GM10266 (cell line): Measurements from ENCODE around the gene FBXO9.

Experiments
- DNase-seq: peaks from one replicate; pipeline ENCODE4 v3.0.0; 2012; ENCODE audit errors: extremely low spot score
- CTCF ChIP-seq: IDR thresholded peaks from 2 replicates; pipeline ENCODE4 v1.5.1; 2012; ENCODE audit warnings: mild to moderate bottlenecking, low read depth; ENCODE audit not compliant: control insufficient read depth, insufficient read depth; ENCODE audit errors: missing control alignments

The FBXO9 gene

DNA sequence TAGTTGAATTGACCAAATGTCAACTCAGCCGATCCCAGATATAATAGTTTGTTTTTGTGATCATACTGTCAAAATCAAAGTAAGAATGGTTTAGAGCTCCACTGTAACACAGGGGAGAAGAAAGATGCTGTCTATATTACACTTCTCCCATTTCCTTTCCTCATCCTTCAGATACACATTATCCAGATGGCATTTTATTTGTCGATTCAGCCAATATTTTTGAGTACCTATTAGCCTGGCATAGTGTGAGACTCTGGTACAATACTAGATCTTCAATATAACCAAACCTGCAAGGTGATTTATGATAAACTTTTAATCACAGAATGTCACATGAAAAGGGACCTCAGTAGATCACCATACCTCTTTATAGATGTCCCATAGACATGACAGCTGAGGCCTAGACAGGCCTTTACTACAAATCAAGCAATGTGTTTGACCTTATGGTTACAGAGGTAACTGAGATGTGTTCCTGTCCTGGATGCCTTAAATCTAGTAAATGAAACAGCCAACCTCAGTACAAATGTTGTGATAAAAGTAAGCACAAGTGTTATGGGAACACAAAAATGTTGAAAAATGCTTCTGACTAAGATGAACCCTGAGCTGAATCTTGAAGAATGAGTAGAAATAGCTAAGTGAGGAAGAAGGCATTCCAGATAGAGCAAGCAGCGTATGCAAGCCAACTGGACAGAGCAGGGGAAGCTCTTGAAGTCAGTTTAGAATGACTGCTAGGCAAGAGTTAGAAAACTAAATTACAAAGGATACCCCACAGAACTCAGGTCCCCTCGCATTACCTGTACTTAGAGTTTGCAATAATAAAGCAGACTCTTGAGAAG is 1.9 kb downstream of the FBXO9 start:
- TF ChIP-seq CTCF, result no peak
- DNase-seq, result no peak

DNA sequence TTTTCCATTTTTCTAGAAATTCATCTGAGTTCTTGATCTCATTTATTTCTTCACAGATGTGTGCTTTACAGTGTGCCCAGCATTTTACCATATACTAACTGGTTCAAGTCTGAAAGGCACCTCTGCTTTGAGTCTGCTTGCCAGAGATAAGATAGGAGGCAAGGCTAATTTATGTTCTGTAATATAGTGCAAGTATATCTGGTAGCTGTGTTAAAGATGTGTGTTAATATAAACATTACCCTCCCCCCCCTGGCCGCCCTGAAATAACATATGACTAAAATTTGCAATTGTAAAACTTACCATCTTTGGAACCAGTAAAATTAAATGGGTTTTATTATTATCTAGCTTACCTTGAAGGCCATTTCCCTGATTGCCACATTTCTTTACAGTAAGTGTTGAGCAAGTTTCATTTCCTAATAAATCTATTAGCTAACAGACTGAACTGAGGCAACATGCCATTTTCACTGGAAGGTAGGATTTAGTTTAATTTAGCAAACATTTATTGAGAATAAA is 2.7 kb downstream of the FBXO9 start:
- TF ChIP-seq CTCF, result no peak
- DNase-seq, result no peak

DNA sequence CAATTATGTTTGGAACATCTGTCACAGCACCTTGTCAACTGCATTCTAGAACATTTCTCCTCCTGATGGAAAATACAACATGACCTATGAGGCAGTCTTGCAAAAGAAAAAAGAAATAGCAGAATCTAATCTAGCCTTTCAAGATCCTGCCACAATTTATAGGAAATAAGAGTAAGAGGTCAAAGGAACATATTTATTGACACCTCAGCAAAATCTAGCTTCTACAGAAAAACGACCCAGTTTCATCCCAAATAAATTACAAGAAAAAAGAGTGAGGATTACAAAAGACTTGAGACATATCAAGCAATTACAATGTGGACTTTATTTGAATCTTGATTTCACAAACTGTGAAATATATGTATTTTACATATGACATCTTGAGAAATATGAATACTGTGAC is 4.2 kb downstream of the FBXO9 start:
- no peak for TF ChIP-seq CTCF
- DNase-seq, result no peak

DNA sequence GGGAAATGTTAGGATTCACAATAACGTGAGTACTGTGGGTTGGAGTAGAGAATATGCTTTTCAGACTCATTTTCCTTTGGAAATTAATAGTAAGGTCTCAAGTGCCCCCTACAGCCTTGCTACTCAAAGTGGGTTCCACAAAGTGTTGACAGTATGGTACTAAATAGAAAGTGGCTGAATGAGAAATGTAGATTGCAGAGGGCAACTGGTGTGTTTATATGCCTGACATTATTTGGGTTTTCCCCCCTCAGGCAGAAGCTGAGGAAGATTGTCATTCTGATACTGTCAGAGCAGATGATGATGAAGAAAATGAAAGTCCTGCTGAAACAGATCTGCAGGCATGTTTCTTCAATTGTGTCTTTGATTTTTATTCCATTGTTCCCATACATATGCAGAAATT is 5.6 kb downstream of the FBXO9 start:
- peak; percentile 14 for TF ChIP-seq CTCF
- DNase-seq, result peak; percentile 68

- no peak for DNase-seq
- TF ChIP-seq CTCF, result no peak
These were observed 9.1 kb downstream of the FBXO9 start for GRCh38 chr6:53074347-53074746.

DNA sequence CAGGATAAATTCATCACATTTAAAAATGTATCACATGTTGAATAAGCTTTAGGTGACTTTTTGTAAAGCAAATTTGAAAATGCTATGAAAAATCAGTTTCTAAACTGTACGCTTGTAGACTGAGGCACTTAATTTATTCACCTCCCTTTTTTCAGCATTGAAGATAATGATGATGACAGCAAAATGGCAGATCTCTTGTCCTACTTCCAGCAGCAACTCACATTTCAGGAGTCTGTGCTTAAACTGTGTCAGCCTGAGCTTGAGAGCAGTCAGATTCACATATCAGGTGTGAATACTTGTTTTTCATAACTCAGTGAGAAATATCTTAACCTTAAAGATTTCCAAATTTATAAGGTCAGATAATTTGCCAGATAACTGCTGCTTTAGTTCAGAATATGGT is 15.6 kb downstream of the FBXO9 start:
- no peak for DNase-seq
- TF ChIP-seq CTCF, result no peak

- no peak for TF ChIP-seq CTCF
- DNase-seq, result no peak
These were observed 21.1 kb downstream of the FBXO9 start for GRCh38 chr6:53086302-53086701.
